PC-9 (cell line): ENCODE results near the gene ELOVL1. TPM values are rescaled to one million over a fixed set of nuclear protein-coding genes. Genes with fewer than 3 reads are reported as not detected.

Source experiments
- BruUV-seq: library from RNA; stranded (reverse); fragments of 400-500 nt; replicated peaks from 2 replicates; lab custom pipeline; 2021; lab: Mats Ljungman, UMichigan
- CTCF ChIA-PET: fragments of 300-600 bp; sonication (Branson Sonifier 250); formaldehyde crosslinking; loops from one replicate; lab custom pipeline; 2022; ENCODE audit warnings: antibody characterized with exemption; lab: Charles Lee
- POLR2A ChIA-PET: fragments of 300-600 bp; sonication (Branson Sonifier 250); formaldehyde crosslinking; loops from one replicate; lab custom pipeline; 2022; ENCODE audit warnings: antibody characterized with exemption; ENCODE audit not compliant: unreplicated experiment; lab: Charles Lee
- DNase-seq, 2 experiments: peaks; one replicate each; pipeline versions ENCODE4 v3.0.0 to v3.0.0-alpha.2; 2015 to 2022; ENCODE audit warnings: mixed read lengths in 1 of 2
- H2AFZ ChIP-seq: fragments of 200-600 bp; sonication (generic); 2 replicates; pipeline ENCODE4 v1.8.1; 2017; ENCODE audit warnings: antibody characterized with exemption
- H3F3A ChIP-seq: fragments of 200-600 bp; sonication (generic); 2 replicates; pipeline ENCODE4 v1.8.1; 2017; ENCODE audit warnings: antibody characterized with exemption, mild to moderate bottlenecking, low read depth; ENCODE audit not compliant: insufficient read depth
- H3K27ac ChIP-seq: fragments of 200-600 bp; sonication (generic); 2 replicates; pipeline ENCODE4 v1.6.1; 2016; ENCODE audit warnings: mixed run types
- H3K27me3 ChIP-seq: fragments of 200-600 bp; sonication (generic); 2 replicates; pipeline ENCODE4 v1.6.1; 2016; ENCODE audit warnings: low read depth, mixed run types; ENCODE audit not compliant: insufficient read depth
- H3K36me3 ChIP-seq: fragments of 200-600 bp; sonication (generic); 2 replicates; pipeline ENCODE4 v1.6.1; 2016; ENCODE audit warnings: low read depth, mixed run types
- H3K4me1 ChIP-seq: fragments of 200-600 bp; sonication (generic); replicated peaks from 2 replicates; pipeline ENCODE4 v1.6.1; 2016; ENCODE audit warnings: mixed run types; ENCODE audit not compliant: insufficient read depth
- H3K4me2 ChIP-seq: fragments of 200-600 bp; sonication (generic); 2 replicates; pipeline ENCODE4 v1.6.1; 2017; ENCODE audit warnings: mixed run types
- H3K4me3 ChIP-seq: fragments of 200-600 bp; sonication (generic); 2 replicates; pipeline ENCODE4 v1.6.1; 2016; ENCODE audit warnings: mixed run types
- H3K79me2 ChIP-seq: fragments of 200-600 bp; sonication (generic); 2 replicates; pipeline ENCODE4 v1.6.1; 2017; ENCODE audit warnings: low read depth, mixed run types
- H3K9me2 ChIP-seq: fragments of 200-600 bp; sonication (generic); 2 replicates; pipeline ENCODE4 v1.8.1; 2017; ENCODE audit warnings: mild to moderate bottlenecking; ENCODE audit not compliant: insufficient read depth
- H3K9me3 ChIP-seq: fragments of 200-600 bp; sonication (generic); 2 replicates; pipeline ENCODE4 v1.8.1; 2016; ENCODE audit warnings: low read depth; ENCODE audit not compliant: insufficient read depth
- H4K20me1 ChIP-seq: fragments of 200-600 bp; sonication (generic); 2 replicates; pipeline ENCODE4 v1.8.1; 2017; ENCODE audit not compliant: insufficient read depth
- EZH2 ChIP-seq: fragments of 200-600 bp; sonication (generic); IDR thresholded peaks from 2 replicates; pipeline ENCODE4 v1.8.0; 2017; ENCODE audit warnings: antibody characterized with exemption, low read depth
- intact Hi-C: fragments of 100-400 bp; cut with micrococcal nuclease; formaldehyde crosslinking; loops from one replicate; pipeline ENCODE4 v1.10.0; 2022; ENCODE audit not compliant: unreplicated experiment
- total RNA-seq: library from RNA; stranded (reverse); gene quantifications from 2 replicates; pipeline ENCODE4 v1.2.3, GENCODE V29; 2021
- TF ChIP-seq, protein P1 (sequence below): fragments of 200-600 bp; sonication (generic); conservative IDR thresholded peaks from 2 replicates; pipeline ENCODE4 v1.6.1; 2017; ENCODE audit warnings: mixed run types, antibody characterized with exemption, mild to moderate bottlenecking, moderate library complexity

The ELOVL1 gene
- total RNA-seq, 1 experiment from 2014 or later: 131 TPM

GRCh38 chr1:43377831-43378230 lies 10.0 kb upstream of the ELOVL1 start:
- Histone ChIP-seq H3K27ac (no peak overlapping the region), H3K4me1 (peaks cover 18% of the 10 kb centered on the region), H3K36me3 (peaks cover 4% of the 10 kb centered on the region; the same call in 1 of the 2 replicates), H3K79me2 (0 out of 2 replicates have a peak, but pooled peaks cover 6% of the 10 kb centered on the region), H3K4me2 (no peak overlapping the region), H3K27me3 (no peaks in the 10 kb centered on the region), H3K4me3 (no peak overlapping the region), H2AFZ (no peak overlapping the region), H3F3A (peaks cover 24% of the 10 kb centered on the region), H3K9me3 (no peaks in the 10 kb centered on the region), H3K9me2 (no peaks in the 10 kb centered on the region), H4K20me1 (no peaks in the 10 kb centered on the region)
- ChIA-PET CTCF (interaction anchor here (0.6 kb wide), 2 partner anchors 143 to 465 kb away, joined by 3 read pairs; no protein-coding TSS in a partner anchor), POLR2A (interaction anchor here (0.7 kb wide), 1 partner anchor 12 kb away, joined by 14 read pairs; the partner anchor contains the start of genes MED8 and SZT2)
- intact Hi-C loops: no loop called here
- no peak for DNase-seq
- no peak for TF ChIP-seq EZH2
- TF ChIP-seq, protein P1, sequence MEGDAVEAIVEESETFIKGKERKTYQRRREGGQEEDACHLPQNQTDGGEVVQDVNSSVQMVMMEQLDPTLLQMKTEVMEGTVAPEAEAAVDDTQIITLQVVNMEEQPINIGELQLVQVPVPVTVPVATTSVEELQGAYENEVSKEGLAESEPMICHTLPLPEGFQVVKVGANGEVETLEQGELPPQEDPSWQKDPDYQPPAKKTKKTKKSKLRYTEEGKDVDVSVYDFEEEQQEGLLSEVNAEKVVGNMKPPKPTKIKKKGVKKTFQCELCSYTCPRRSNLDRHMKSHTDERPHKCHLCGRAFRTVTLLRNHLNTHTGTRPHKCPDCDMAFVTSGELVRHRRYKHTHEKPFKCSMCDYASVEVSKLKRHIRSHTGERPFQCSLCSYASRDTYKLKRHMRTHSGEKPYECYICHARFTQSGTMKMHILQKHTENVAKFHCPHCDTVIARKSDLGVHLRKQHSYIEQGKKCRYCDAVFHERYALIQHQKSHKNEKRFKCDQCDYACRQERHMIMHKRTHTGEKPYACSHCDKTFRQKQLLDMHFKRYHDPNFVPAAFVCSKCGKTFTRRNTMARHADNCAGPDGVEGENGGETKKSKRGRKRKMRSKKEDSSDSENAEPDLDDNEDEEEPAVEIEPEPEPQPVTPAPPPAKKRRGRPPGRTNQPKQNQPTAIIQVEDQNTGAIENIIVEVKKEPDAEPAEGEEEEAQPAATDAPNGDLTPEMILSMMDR: no peak
- BruUV-seq: no TSS peak

DNA sequence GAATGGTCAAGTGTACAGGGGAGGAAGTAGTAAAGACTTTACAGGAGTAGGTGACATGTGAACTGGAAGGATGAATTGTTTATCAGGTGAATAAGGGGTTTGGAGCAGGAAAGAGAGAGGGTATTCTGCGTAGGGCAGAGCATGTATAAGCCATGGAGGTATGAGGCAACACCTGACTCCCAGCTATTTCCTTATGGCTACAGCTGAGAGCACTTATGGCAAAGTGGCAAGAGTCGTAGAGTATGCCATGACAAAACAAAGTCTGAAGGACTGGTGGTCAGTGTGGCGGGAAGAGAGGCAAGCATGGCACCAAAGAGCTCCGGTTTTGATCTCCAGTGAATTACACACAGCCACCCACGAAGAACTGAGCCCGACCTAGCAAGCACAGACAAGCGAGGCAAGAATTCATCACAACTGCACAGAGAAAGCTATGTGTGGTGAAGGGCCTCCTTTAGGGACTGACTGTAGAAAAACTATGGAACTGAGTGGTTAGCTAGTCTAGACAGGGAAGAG lies 9.0 kb upstream of the ELOVL1 start:
- H3K4me1 ChIP-seq: peaks cover 29% of the 10 kb centered on the region
- no peaks in the 10 kb centered on the region for H3K36me3 ChIP-seq
- CTCF ChIA-PET: no interaction called here
- peaks cover 6% of the 10 kb centered on the region; the same call in 1 of the 2 replicates for H3K79me2 ChIP-seq
- no peaks in the 10 kb centered on the region for H4K20me1 ChIP-seq
- BruUV-seq: no TSS peak
- peaks cover 31% of the 10 kb centered on the region for H3F3A ChIP-seq
- no peak for TF ChIP-seq EZH2
- TF ChIP-seq, protein P1: no peak
- intact Hi-C loops: no loop called here
- H2AFZ ChIP-seq: no peak overlapping the region
- H3K9me3 ChIP-seq: no peaks in the 10 kb centered on the region
- POLR2A ChIA-PET: no interaction called here
- H3K27me3 ChIP-seq: no peaks in the 10 kb centered on the region
- no peak overlapping the region for H3K27ac ChIP-seq
- no peak overlapping the region for H3K4me2 ChIP-seq
- no peaks in the 10 kb centered on the region for H3K9me2 ChIP-seq
- DNase-seq: no peak
- no peak overlapping the region for H3K4me3 ChIP-seq

DNA sequence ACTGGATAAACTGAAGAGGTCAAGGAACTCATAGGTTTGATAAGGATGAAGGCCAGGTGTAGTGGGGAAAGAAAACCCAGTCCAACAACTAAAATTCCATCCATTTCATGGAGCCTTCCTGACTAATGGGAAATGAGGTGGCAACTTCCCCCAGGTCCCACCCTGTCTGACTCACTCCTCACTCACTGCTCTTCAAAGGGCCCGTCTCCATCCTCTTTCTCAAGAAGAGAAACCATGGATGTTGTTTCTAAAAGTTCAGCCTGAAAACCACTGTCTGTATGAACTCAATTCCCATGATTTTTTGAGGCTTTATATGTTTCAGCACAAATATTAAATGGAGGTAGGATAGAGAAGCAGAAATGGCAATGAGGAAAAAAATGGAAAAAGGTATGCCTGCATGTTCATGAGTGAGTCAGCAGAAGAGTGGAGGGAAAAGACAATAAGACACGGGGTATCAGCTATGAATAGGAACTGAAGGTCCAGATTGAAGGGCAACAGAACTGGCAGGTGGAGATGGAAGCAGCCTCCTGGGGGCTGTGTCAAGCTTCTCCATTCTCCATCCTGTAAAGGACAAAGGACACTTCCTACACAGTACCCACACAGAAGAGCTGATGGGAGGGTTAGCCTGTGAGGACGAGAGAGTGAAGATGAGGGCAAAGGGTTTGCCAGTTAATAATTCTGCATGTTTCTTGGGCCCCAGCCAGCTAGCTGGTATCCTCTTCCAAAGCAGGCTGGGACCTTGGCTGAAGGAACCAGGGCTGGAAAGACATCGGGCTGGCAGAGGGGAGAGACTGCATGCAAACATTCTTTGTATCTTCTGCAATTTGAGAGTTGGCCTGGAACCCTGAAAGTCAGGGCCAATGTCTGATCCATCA lies 5.5 kb upstream of the ELOVL1 start:
- Histone ChIP-seq H3K4me1 (peaks cover 52% of the 10 kb centered on the region), H3K27ac (peak overlapping the region; percentile 85), H3K9me3 (no peaks in the 10 kb centered on the region), H3K4me2 (peak overlapping the region; percentile 41), H3K9me2 (no peaks in the 10 kb centered on the region), H3K79me2 (peaks cover 41% of the 10 kb centered on the region), H2AFZ (no peak overlapping the region), H3F3A (peaks cover 59% of the 10 kb centered on the region), H3K36me3 (no peaks in the 10 kb centered on the region), H3K27me3 (no peaks in the 10 kb centered on the region), H3K4me3 (no peak overlapping the region), H4K20me1 (no peaks in the 10 kb centered on the region)
- intact Hi-C loops: loop anchor here (1.0 to 5.0 kb wide), 2 partner anchors 135 to 459 kb away; no protein-coding TSS in a partner anchor
- no TSS peak for BruUV-seq
- ChIA-PET POLR2A (interaction anchor here (0.5 to 0.7 kb wide), 5 partner anchors 8 to 556 kb away, joined by 3 to 27 read pairs (median 4); no protein-coding TSS in a partner anchor), CTCF (interaction anchor here (0.6 to 1.0 kb wide), 3 partner anchors 88 to 298 kb away, joined by 3 to 8 read pairs (median 4); partner anchors contain the start of gene C1orf210)
- TF ChIP-seq, protein P1: no peak
- no peak for TF ChIP-seq EZH2
- DNase-seq: peak; percentile 68 to 88
